ENCODE results near the gene XAGE1B.
"Not testable (repeated sequence)": the region's sequence is repeated elsewhere in the genome, so short reads cannot be mapped to it uniquely, and the experiment has no call there.

Gene XAGE1B

GRCh38 chrX:52553995-52554642 lies 37.3 kb upstream of the XAGE1B start:
- H3K27me3 ChIP-seq (ENCODE audit: control insufficient read depth, low read length) = no peaks in the 10 kb centered on the region
- H3K9me3 ChIP-seq (ENCODE audit: control insufficient read depth, insufficient read depth, low read length) = no peaks in the 10 kb centered on the region
- no peaks in the 10 kb centered on the region for H3F3A ChIP-seq (ENCODE audit: control insufficient read depth, insufficient read depth)
- TF ChIP-seq EZH2phosphoT487 (IDR thresholded peaks at IDR 0.05; ENCODE audit: borderline replicate concordance, low read length) (no peak), CTCF (IDR thresholded peaks at IDR 0.05; ENCODE audit: low read depth, low read length, poor library complexity, severe bottlenecking) (no peak)
- no peaks in the 10 kb centered on the region for H3K4me1 ChIP-seq (ENCODE audit: control insufficient read depth, low read length)
- no peaks in the 10 kb centered on the region for H4K20me1 ChIP-seq (ENCODE audit: control insufficient read depth, insufficient read depth, low read depth, low read length)
- no peaks in the 10 kb centered on the region for H3K79me2 ChIP-seq (ENCODE audit: control insufficient read depth, low read length)
- no peaks in the 10 kb centered on the region for H3K36me3 ChIP-seq (ENCODE audit: control insufficient read depth, low read length)
- no peak overlapping the region for H3K4me2 ChIP-seq (ENCODE audit: low read length)
- no peak overlapping the region for H3K27ac ChIP-seq (ENCODE audit: low read depth, low read length)
- no peak overlapping the region for H3K4me3 ChIP-seq (ENCODE audit: low read length)
- no peaks in the 10 kb centered on the region for H3K9me2 ChIP-seq (replicated peaks; ENCODE audit: control insufficient read depth, low read length)

GRCh38 chrX:52548769-52549168 lies 31.9 kb upstream of the XAGE1B start:
- H3K4me1 ChIP-seq (ENCODE audit: control insufficient read depth, low read length); H4K20me1 ChIP-seq (ENCODE audit: control insufficient read depth, insufficient read depth, low read depth, low read length); H3K4me2 ChIP-seq (ENCODE audit: low read length); H3K4me3 ChIP-seq (ENCODE audit: low read length); H3K9me2 ChIP-seq (replicated peaks; ENCODE audit: control insufficient read depth, low read length); H3K79me2 ChIP-seq (ENCODE audit: control insufficient read depth, low read length); H3K27me3 ChIP-seq (ENCODE audit: control insufficient read depth, low read length); H3K36me3 ChIP-seq (ENCODE audit: control insufficient read depth, low read length); H3F3A ChIP-seq (ENCODE audit: control insufficient read depth, insufficient read depth); H3K9me3 ChIP-seq (ENCODE audit: control insufficient read depth, insufficient read depth, low read length); H3K27ac ChIP-seq (ENCODE audit: low read depth, low read length): not testable (repeated sequence)

- Histone ChIP-seq H3F3A (ENCODE audit: control insufficient read depth, insufficient read depth) (no peaks in the 10 kb centered on the region), H3K27ac (ENCODE audit: low read depth, low read length) (no peak overlapping the region), H3K4me2 (ENCODE audit: low read length) (no peak overlapping the region)
Measured at GRCh38 chrX:52544147-52544840, 27.4 kb upstream of the XAGE1B start.

More at GRCh38 chrX:52544147-52544840, 27.4 kb upstream of the XAGE1B start:
- TF ChIP-seq EZH2phosphoT487 (IDR thresholded peaks at IDR 0.05; ENCODE audit: borderline replicate concordance, low read length) (no peak), CTCF (IDR thresholded peaks at IDR 0.05; ENCODE audit: low read depth, low read length, poor library complexity, severe bottlenecking) (no peak)
- Histone ChIP-seq H3K9me3 (ENCODE audit: control insufficient read depth, insufficient read depth, low read length) (no peaks in the 10 kb centered on the region), H3K4me1 (ENCODE audit: control insufficient read depth, low read length) (no peaks in the 10 kb centered on the region), H3K27me3 (ENCODE audit: control insufficient read depth, low read length) (no peaks in the 10 kb centered on the region), H3K79me2 (ENCODE audit: control insufficient read depth, low read length) (no peaks in the 10 kb centered on the region), H3K36me3 (ENCODE audit: control insufficient read depth, low read length) (no peaks in the 10 kb centered on the region), H3K9me2 (replicated peaks; ENCODE audit: control insufficient read depth, low read length) (no peaks in the 10 kb centered on the region), H4K20me1 (ENCODE audit: control insufficient read depth, insufficient read depth, low read depth, low read length) (no peaks in the 10 kb centered on the region), H3K4me3 (ENCODE audit: low read length) (no peak overlapping the region)

Data from DOHH2 (cell line).